Activated B cell treated with CpG ODN at 0.5 μM for 24 hours (primary cell): ENCODE results near the gene GALNT3. TPM values are rescaled to one million over a fixed set of nuclear protein-coding genes. Genes with fewer than 3 reads are reported as not detected.

Experiments used
- ATAC-seq: fragments of 200-7000 bp; cut with Tn5 transposase; one replicate; pipeline ENCODE4 v1.10.0; 2021; ENCODE audit warnings: low read depth, mild to moderate bottlenecking, moderate library complexity
- CTCF ChIA-PET: fragments of 350-600 bp; sonication (Branson Sonifier 250); formaldehyde crosslinking; loops from one replicate; lab custom pipeline; 2021; ENCODE audit warnings: antibody characterized with exemption; lab: Charles Lee
- POLR2A ChIA-PET: fragments of 350-600 bp; sonication (Branson Sonifier 250); formaldehyde crosslinking; loops from one replicate; lab custom pipeline; 2021; ENCODE audit warnings: antibody characterized with exemption; lab: Charles Lee
- DNase-seq: peaks from one replicate; pipeline ENCODE4 v3.0.0; 2022
- H3K27ac Mint-ChIP-seq: one replicate; pipeline ENCODE4 v1.8.0; 2020; ENCODE audit warnings: mixed read lengths
- H3K27me3 Mint-ChIP-seq: one replicate; pipeline ENCODE4 v1.8.0; 2021; ENCODE audit warnings: mixed read lengths
- H3K36me3 Mint-ChIP-seq: one replicate; pipeline ENCODE4 v1.8.0; 2021; ENCODE audit warnings: low read depth, mixed read lengths
- H3K4me1 Mint-ChIP-seq: one replicate; pipeline ENCODE4 v1.8.0; 2021; ENCODE audit warnings: mixed read lengths
- H3K4me3 Mint-ChIP-seq: one replicate; pipeline ENCODE4 v1.8.0; 2020; ENCODE audit warnings: mild to moderate bottlenecking, mixed read lengths
- H3K9me3 Mint-ChIP-seq: one replicate; pipeline ENCODE4 v1.8.0; 2020; ENCODE audit warnings: mixed read lengths
- intact Hi-C: fragments of 100-400 bp; cut with micrococcal nuclease; formaldehyde crosslinking; loops from one replicate; pipeline ENCODE4 v1.15.1; 2024
- total RNA-seq: library from RNA; stranded (reverse); gene quantifications from 2 replicates; pipeline ENCODE4 v1.2.3, GENCODE V29; 2022
- TF ChIP-seq, protein P1 (sequence below): fragments of 200-600 bp; IDR thresholded peaks from one replicate; pipeline ENCODE4 v1.8.0; 2022; ENCODE audit warnings: antibody characterized with exemption, mild to moderate bottlenecking

GALNT3 gene
- total RNA-seq, 1 donor from 2014 or later: 14.4 TPM

DNA sequence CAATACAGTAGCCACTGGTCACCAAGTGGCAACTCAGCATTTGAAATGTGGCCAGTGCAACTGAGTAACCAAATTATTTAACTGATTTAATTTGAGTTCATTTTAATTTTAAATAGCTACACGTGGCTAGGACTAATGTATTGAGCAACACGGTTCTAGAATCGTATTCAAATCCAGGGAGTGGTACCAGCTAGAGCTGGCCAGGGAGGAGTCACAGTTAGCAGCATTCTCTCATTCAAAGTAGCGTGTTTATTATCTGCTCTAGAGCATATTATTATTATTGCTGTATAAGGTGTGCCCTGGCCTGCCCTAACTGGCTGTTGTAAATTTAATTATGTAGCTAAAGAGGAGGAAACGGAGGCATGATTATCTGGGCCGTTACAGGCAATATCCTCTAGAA lies 92.9 kb downstream of the GALNT3 start:
- TF ChIP-seq, protein P1, sequence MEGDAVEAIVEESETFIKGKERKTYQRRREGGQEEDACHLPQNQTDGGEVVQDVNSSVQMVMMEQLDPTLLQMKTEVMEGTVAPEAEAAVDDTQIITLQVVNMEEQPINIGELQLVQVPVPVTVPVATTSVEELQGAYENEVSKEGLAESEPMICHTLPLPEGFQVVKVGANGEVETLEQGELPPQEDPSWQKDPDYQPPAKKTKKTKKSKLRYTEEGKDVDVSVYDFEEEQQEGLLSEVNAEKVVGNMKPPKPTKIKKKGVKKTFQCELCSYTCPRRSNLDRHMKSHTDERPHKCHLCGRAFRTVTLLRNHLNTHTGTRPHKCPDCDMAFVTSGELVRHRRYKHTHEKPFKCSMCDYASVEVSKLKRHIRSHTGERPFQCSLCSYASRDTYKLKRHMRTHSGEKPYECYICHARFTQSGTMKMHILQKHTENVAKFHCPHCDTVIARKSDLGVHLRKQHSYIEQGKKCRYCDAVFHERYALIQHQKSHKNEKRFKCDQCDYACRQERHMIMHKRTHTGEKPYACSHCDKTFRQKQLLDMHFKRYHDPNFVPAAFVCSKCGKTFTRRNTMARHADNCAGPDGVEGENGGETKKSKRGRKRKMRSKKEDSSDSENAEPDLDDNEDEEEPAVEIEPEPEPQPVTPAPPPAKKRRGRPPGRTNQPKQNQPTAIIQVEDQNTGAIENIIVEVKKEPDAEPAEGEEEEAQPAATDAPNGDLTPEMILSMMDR: no peak
- no peak overlapping the region for H3K27ac Mint-ChIP-seq
- intact Hi-C loops: no loop called here
- ChIA-PET CTCF (interaction anchor here (2.4 to 7.7 kb wide), 2 partner anchors 173 to 298 kb away, joined by 12 to 30 read pairs; no protein-coding TSS in a partner anchor), POLR2A (no interaction called here)
- no peaks in the 10 kb centered on the region for H3K9me3 Mint-ChIP-seq
- H3K27me3 Mint-ChIP-seq: peaks cover 2% of the 10 kb centered on the region
- peaks cover 4% of the 10 kb centered on the region for H3K4me1 Mint-ChIP-seq
- no peaks in the 10 kb centered on the region for H3K36me3 Mint-ChIP-seq
- ATAC-seq (no peak), DNase-seq (no peak)
- no peak overlapping the region for H3K4me3 Mint-ChIP-seq

DNA sequence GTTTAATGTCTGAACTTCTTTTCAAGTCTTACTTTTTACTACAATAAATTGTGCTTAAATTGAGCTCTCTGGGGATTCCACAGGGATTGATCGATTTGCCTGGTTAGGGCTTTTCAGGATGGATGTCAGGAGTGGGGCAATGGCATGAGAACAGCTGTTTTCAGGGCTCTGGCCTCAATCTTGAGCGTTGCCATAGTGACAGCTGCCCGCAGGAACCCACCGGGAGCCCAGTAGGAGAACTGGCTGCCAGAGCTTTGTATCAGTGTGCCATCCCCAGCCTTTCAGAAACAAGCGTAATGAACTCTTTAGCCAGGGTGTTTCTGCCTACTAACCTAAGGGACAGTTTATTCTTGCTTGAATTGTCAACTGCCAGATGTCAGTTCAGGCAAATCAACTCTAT lies 93.5 kb downstream of the GALNT3 start:
- H3K4me3 Mint-ChIP-seq: no peak overlapping the region
- H3K9me3 Mint-ChIP-seq: no peaks in the 10 kb centered on the region
- DNase-seq: no peak
- no peaks in the 10 kb centered on the region for H3K36me3 Mint-ChIP-seq
- CTCF ChIA-PET: interaction anchor here (2.4 to 7.7 kb wide), 2 partner anchors 173 to 298 kb away, joined by 12 to 30 read pairs; no protein-coding TSS in a partner anchor
- intact Hi-C loops: no loop called here
- peaks cover 2% of the 10 kb centered on the region for H3K27me3 Mint-ChIP-seq
- no peak for ATAC-seq
- POLR2A ChIA-PET: no interaction called here
- H3K27ac Mint-ChIP-seq: no peak overlapping the region
- peaks cover 4% of the 10 kb centered on the region for H3K4me1 Mint-ChIP-seq
- TF ChIP-seq, protein P1: no peak

DNA sequence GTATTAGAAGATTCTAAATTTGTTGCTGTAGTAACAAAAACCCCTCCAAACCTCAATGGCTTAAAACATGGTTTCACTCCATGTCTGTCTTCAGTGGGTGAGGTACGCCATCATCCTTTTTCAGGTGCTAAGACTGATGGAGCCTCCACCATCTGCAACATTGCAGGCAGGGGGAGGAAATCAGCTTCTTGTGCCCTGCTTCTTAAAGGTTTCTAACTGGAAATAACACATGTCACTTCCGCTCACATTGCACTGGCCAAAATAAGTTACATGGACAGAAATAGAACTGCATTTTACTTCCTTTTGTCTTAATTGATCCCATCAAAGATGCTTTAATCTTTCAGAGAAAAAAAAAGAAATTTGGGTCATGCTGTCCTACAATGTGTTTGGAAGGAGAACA lies 94.1 kb downstream of the GALNT3 start:
- H3K27me3 Mint-ChIP-seq: no peaks in the 10 kb centered on the region
- H3K27ac Mint-ChIP-seq: no peak overlapping the region
- no peaks in the 10 kb centered on the region for H3K9me3 Mint-ChIP-seq
- H3K36me3 Mint-ChIP-seq: no peaks in the 10 kb centered on the region
- no peak overlapping the region for H3K4me3 Mint-ChIP-seq
- POLR2A ChIA-PET: no interaction called here
- intact Hi-C loops: no loop called here
- CTCF ChIA-PET: interaction anchor here (0.6 to 7.7 kb wide), 3 partner anchors 148 to 297 kb away, joined by 3 to 30 read pairs (median 4); no protein-coding TSS in a partner anchor
- ATAC-seq (no peak), DNase-seq (no peak)
- TF ChIP-seq, protein P1: no peak
- peaks cover 4% of the 10 kb centered on the region for H3K4me1 Mint-ChIP-seq

DNA sequence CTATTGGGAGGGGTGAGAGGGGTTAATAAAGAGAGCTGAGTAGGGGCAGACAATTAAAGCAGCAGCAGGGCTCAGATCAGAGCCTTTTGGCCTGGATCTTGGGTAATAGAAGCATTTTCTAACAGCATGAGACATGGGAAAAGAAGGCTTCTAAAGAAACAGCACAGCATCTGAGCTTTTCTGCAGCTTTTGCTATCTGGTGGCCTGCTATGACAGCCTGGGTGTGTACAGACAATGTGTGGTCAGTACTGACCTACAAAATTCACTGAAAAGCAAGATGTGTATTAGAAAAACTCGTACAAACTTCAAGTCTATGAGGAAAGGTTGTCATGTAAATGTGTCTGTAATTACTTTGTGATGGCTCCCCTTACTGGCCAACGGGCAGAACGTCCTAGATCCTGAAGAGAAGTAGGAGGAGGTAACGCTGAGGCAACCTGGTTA lies 95.6 kb downstream of the GALNT3 start:
- TF ChIP-seq, protein P1: no peak
- Mint-ChIP-seq H3K9me3 (no peaks in the 10 kb centered on the region), H3K36me3 (no peaks in the 10 kb centered on the region), H3K27ac (no peak overlapping the region), H3K27me3 (no peaks in the 10 kb centered on the region), H3K4me1 (peaks cover 4% of the 10 kb centered on the region), H3K4me3 (no peak overlapping the region)
- intact Hi-C loops: loop anchor here (1.0 kb wide), 3 partner anchors 139 to 297 kb away; no protein-coding TSS in a partner anchor
- POLR2A ChIA-PET: no interaction called here
- ATAC-seq (peak; percentile 71), DNase-seq (no peak)
- CTCF ChIA-PET: interaction anchor here (0.6 to 7.7 kb wide), 4 partner anchors 117 to 495 kb away, joined by 3 to 30 read pairs (median 6); no protein-coding TSS in a partner anchor

DNA sequence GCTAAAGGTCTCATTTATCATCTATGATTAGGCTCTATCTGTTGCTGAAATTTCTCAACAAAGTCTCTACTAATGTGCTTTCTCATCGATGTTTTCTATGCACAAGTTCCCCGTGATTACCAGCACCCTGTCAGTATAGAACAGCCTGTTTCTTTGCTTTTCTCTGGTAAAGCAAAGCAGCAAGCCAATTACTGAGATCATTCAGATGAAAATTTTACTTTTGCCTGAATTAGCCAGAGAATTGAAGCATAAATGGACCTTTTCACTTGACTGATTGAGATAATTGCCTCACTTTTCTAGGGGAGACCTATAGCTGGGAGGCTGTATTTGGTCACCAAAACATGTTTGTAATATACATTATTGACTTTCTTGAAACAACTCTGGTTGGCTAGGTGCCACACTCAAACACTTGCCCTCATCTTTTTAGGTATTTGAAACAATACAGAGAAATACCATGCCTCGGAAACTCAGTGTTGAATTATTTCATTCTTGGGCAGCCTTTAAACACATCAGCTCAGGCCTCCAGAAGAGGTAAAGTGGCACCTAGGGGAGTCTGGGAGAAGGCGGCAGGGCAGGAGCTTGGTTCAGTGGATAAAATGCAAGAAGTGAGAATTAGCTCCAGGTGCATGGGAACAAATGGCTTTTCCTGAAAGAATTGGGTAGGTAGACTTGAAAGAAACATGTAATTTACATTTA lies 96.2 kb downstream of the GALNT3 start:
- intact Hi-C loops: loop anchor here (1.0 kb wide), 3 partner anchors 139 to 297 kb away; no protein-coding TSS in a partner anchor
- no peak for ATAC-seq
- POLR2A ChIA-PET: no interaction called here
- H3K4me1 Mint-ChIP-seq: peaks cover 4% of the 10 kb centered on the region
- no peaks in the 10 kb centered on the region for H3K36me3 Mint-ChIP-seq
- H3K9me3 Mint-ChIP-seq: no peaks in the 10 kb centered on the region
- H3K27ac Mint-ChIP-seq: no peak overlapping the region
- no peak overlapping the region for H3K4me3 Mint-ChIP-seq
- CTCF ChIA-PET: interaction anchor here (0.6 to 7.7 kb wide), 4 partner anchors 117 to 494 kb away, joined by 3 to 30 read pairs (median 6); no protein-coding TSS in a partner anchor
- TF ChIP-seq, protein P1: no peak
- no peak for DNase-seq
- H3K27me3 Mint-ChIP-seq: no peaks in the 10 kb centered on the region
